GM12891 (cell line): ENCODE measurements around the gene ATAD3A.
"Not testable (repeated sequence)": the region's sequence is repeated elsewhere in the genome, so short reads cannot be mapped to it uniquely, and the experiment has no call there.

Source experiments
- DNase-seq: peaks from one replicate; pipeline ENCODE4 v3.0.0; 2011; ENCODE audit warnings: low spot score; ENCODE audit not compliant: insufficient read length
- FAIRE-seq: peaks from 2 replicates; lab custom pipeline; 2011; peaks lifted over from hg19 to GRCh38; lab: Jason Lieb, UNC
- PAX5 ChIP-seq: IDR thresholded peaks from 2 replicates; pipeline ENCODE4 v1.6.1; 2011; ENCODE audit warnings: low read length, moderate library complexity, mild to moderate bottlenecking; ENCODE audit not compliant: insufficient read depth, severe bottlenecking
- POLR2A ChIP-seq: IDR thresholded peaks from 2 replicates; pipeline ENCODE4 v1.6.1; 2011; ENCODE audit warnings: low read depth, low read length, control low read depth
- POLR2AphosphoS5 ChIP-seq: IDR thresholded peaks from 2 replicates; pipeline ENCODE4 v1.6.1; 2011; ENCODE audit warnings: low read depth, low read length, control low read depth
- POU2F2 ChIP-seq: IDR thresholded peaks from 2 replicates; pipeline ENCODE4 v1.6.1; 2011; ENCODE audit warnings: low read depth, mild to moderate bottlenecking, control low read depth, low read length, moderate library complexity
- SPI1 ChIP-seq: IDR thresholded peaks from 2 replicates; pipeline ENCODE4 v1.6.1; 2011; ENCODE audit warnings: low read depth, low read length, control low read depth
- TAF1 ChIP-seq: IDR thresholded peaks from 2 replicates; pipeline ENCODE4 v1.6.1; 2011; ENCODE audit warnings: low read depth, low read length, control low read depth

Gene ATAD3A

GRCh38 chr1:1490633-1491230, 21.2 kb upstream of the ATAD3A start:
- DNase-seq, result no peak
- no peak for FAIRE-seq
- TF ChIP-seq SPI1 (no peak), POLR2AphosphoS5 (no peak)

- TF ChIP-seq POLR2A (no peak), SPI1 (no peak), PAX5 (no peak), POLR2AphosphoS5 (no peak), POU2F2 (no peak), TAF1 (no peak)
- DNase-seq (no peak), FAIRE-seq (peak; percentile 52)
Measured at GRCh38 chr1:1491601-1492000, 20.4 kb upstream of the ATAD3A start.

- DNase-seq, FAIRE-seq: not testable (repeated sequence)
Measured at GRCh38 chr1:1494311-1494710, 17.7 kb upstream of the ATAD3A start.

GRCh38 chr1:1495461-1495975, 16.4 kb upstream of the ATAD3A start:
- FAIRE-seq, DNase-seq: not testable (repeated sequence)

GRCh38 chr1:1504777-1505365, 7.1 kb upstream of the ATAD3A start:
- not testable (repeated sequence) for DNase-seq
- FAIRE-seq, result peak; percentile 76

- peak; percentile 96 for FAIRE-seq
- DNase-seq, result not testable (repeated sequence)
Measured at GRCh38 chr1:1505366-1505798, 6.6 kb upstream of the ATAD3A start.

GRCh38 chr1:1505801-1506200, 6.2 kb upstream of the ATAD3A start:
- FAIRE-seq, DNase-seq: not testable (repeated sequence)

GRCh38 chr1:1507305-1507704, 4.7 kb upstream of the ATAD3A start:
- DNase-seq (no peak), FAIRE-seq (no peak)
- TF ChIP-seq PAX5, result no peak
- TF ChIP-seq POLR2A, result no peak
- TF ChIP-seq POLR2AphosphoS5, result no peak
- no peak for TF ChIP-seq SPI1

GRCh38 chr1:1508775-1509464, 3.0 kb upstream of the ATAD3A start:
- not testable (repeated sequence) for DNase-seq, FAIRE-seq

- not testable (repeated sequence) for DNase-seq, FAIRE-seq
Measured at GRCh38 chr1:1509465-1509850, 2.5 kb upstream of the ATAD3A start.

GRCh38 chr1:1510912-1511532, 940 bp upstream of the ATAD3A start:
- DNase-seq (no peak), FAIRE-seq (peak; percentile 43)
- TF ChIP-seq SPI1 (no peak), PAX5 (no peak), TAF1 (no peak), POLR2A (no peak), POU2F2 (no peak), POLR2AphosphoS5 (no peak)

- not testable (repeated sequence) for FAIRE-seq, DNase-seq
Measured at GRCh38 chr1:1512425-1512824, 463 bp downstream of the ATAD3A start.

GRCh38 chr1:1513675-1514074, 1.7 kb downstream of the ATAD3A start:
- not testable (repeated sequence) for FAIRE-seq, DNase-seq

- not testable (repeated sequence) for FAIRE-seq, DNase-seq
Measured at GRCh38 chr1:1514376-1514775, 2.4 kb downstream of the ATAD3A start.

- not testable (repeated sequence) for FAIRE-seq, DNase-seq
Measured at GRCh38 chr1:1516923-1517322, 5.0 kb downstream of the ATAD3A start.
